HG02678 (cell line): ENCODE measurements around the gene CELF4.

Source experiments
- ATAC-seq: cut with Tn5 transposase; IDR thresholded peaks from one replicate; pipeline ENCODE4 v1.9.1; 2021; ENCODE audit warnings: mild to moderate bottlenecking, moderate library complexity; ENCODE audit not compliant: unreplicated experiment

Gene CELF4

GRCh38 chr18:37447962-37448888 lies 117.4 kb downstream of the CELF4 start:
- no peak for ATAC-seq

- ATAC-seq = no peak
Observed at GRCh38 chr18:37445836-37446235, 119.8 kb downstream of the CELF4 start.

- no peak for ATAC-seq
Observed at GRCh38 chr18:37445368-37445767, 120.2 kb downstream of the CELF4 start.

- no peak for ATAC-seq
Observed at GRCh38 chr18:37443325-37444055, 122.1 kb downstream of the CELF4 start.

GRCh38 chr18:37442477-37442876 lies 123.1 kb downstream of the CELF4 start:
- ATAC-seq = no peak

- no peak for ATAC-seq
Observed at GRCh38 chr18:37441821-37442220, 123.8 kb downstream of the CELF4 start.

- ATAC-seq = no peak
Observed at GRCh38 chr18:37440206-37440605, 125.4 kb downstream of the CELF4 start.

- ATAC-seq = no peak
Observed at GRCh38 chr18:37438417-37439180, 127.0 kb downstream of the CELF4 start.

- ATAC-seq = no peak
Observed at GRCh38 chr18:37435996-37436395, 129.6 kb downstream of the CELF4 start.

- no peak for ATAC-seq
Observed at GRCh38 chr18:37435150-37435867, 130.3 kb downstream of the CELF4 start.

GRCh38 chr18:37434161-37434860 lies 131.3 kb downstream of the CELF4 start:
- ATAC-seq = no peak

- no peak for ATAC-seq
Observed at GRCh38 chr18:37432436-37433195, 133.0 kb downstream of the CELF4 start.

GRCh38 chr18:37430357-37431076 lies 135.1 kb downstream of the CELF4 start:
- no peak for ATAC-seq

- ATAC-seq = no peak
Observed at GRCh38 chr18:37429791-37430190, 135.8 kb downstream of the CELF4 start.

GRCh38 chr18:37428288-37428974 lies 137.2 kb downstream of the CELF4 start:
- no peak for ATAC-seq

- ATAC-seq = no peak
Observed at GRCh38 chr18:37426586-37426985, 139.0 kb downstream of the CELF4 start.

- ATAC-seq = no peak
Observed at GRCh38 chr18:37425222-37425621, 140.4 kb downstream of the CELF4 start.

- no peak for ATAC-seq
Observed at GRCh38 chr18:37424507-37424906, 141.1 kb downstream of the CELF4 start.
